Right ventricle myocardium superior (tissue), 1 donor: Measurements from ENCODE around the gene METTL4. TPM values are rescaled to one million over a fixed set of nuclear protein-coding genes. Genes with fewer than 3 reads are reported as not detected.

Experiments used
- ATAC-seq: fragments of 200-7000 bp; cut with Tn5 transposase; one replicate; pipeline ENCODE4 v1.9.1; 2020; ENCODE audit warnings: mild to moderate bottlenecking; ENCODE audit not compliant: poor library complexity
- DNase-seq: peaks from one replicate; pipeline ENCODE4 v3.0.0-alpha.2; 2020
- intact Hi-C: fragments of 100-400 bp; cut with DNase I; formaldehyde crosslinking; loops from one replicate; pipeline ENCODE4 v1.11.2; 2022
- long read RNA-seq: library from polyadenylated mRNA; unstranded; transcript quantifications from one replicate; pipeline ENCODE4 v2.0.0, GENCODE V29; 2021
- total RNA-seq: library from RNA; stranded (reverse); fragmentation: NEBNext Ultra II Directional; extraction: Animal tissue kit (Norgen Biotek cat#: 25700); gene quantifications from one replicate; pipeline ENCODE4 v1.2.1, GENCODE V29; 2021
- donor health status: DM: no; HTN: yes; CAD: no; lungs with severe emphysema.

METTL4 gene
- 7.9 TPM for total RNA-seq
- long read RNA-seq, transcript METTL4-203 (9 exons, 2,742 nt): major isoform, 5 of 10 reads
- long read RNA-seq, partial matches to known transcripts: 2 of 10 reads
- long read RNA-seq, other reads (novel, unspliced or antisense): 3 of 10 reads

- DNase-seq (peak; percentile 90), ATAC-seq (peak; percentile 99)
- intact Hi-C loops: no loop called here
Measured at GRCh38 chr18:2571200-2572170, at the start of gene METTL4, which contains the start of gene NDC80. Gene METTL4 (minus strand): TSS chr18:2571505. CDS start chr18:2567216, 4,289 bp downstream. Gene NDC80 (plus strand): TSS chr18:2571557. CDS start chr18:2572986, 1,429 bp downstream.

GRCh38 chr18:2618009-2618408, 46.7 kb upstream of the METTL4 start:
- ATAC-seq (no peak), DNase-seq (no peak)
- intact Hi-C loops: no loop called here

- intact Hi-C loops: no loop called here
- no peak for ATAC-seq
Measured at GRCh38 chr18:2617401-2617998, 46.2 kb upstream of the METTL4 start.

GRCh38 chr18:2612996-2613395, 41.7 kb upstream of the METTL4 start:
- DNase-seq (no peak), ATAC-seq (no peak)
- intact Hi-C loops: no loop called here

More at GRCh38 chr18:2617401-2617998, 46.2 kb upstream of the METTL4 start:
- DNase-seq: no peak

GRCh38 chr18:2610549-2610948, 39.2 kb upstream of the METTL4 start:
- no peak for DNase-seq
- no peak for ATAC-seq
- intact Hi-C loops: no loop called here

- no peak for ATAC-seq
- intact Hi-C loops: no loop called here
- no peak for DNase-seq
Measured at GRCh38 chr18:2609604-2610003, 38.3 kb upstream of the METTL4 start.

DNA sequence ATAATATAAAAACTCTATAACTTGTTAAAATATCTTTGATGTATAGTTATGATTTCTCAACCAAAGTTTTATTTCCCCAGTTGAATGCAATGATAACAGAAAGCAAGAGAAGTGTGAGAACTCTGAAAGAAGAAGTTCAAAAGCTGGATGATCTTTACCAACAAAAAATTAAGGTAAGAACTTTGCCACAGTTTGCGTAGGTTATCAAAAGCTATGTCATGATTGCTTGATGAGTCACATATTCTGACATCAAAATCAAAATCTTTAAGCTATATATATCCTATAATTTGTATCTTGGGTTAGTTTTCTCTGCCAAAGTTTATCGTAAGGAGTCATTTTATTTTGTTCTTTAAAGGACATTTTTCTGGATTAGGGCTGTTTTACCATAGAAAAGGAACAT, 35.0 kb upstream of the METTL4 start:
- intact Hi-C loops: no loop called here

GRCh38 chr18:2602844-2603243, 31.5 kb upstream of the METTL4 start:
- ATAC-seq: no peak
- intact Hi-C loops: no loop called here
- no peak for DNase-seq

More for the DNA sequence above, 35.0 kb upstream of the METTL4 start:
- ATAC-seq (no peak), DNase-seq (no peak)

DNA sequence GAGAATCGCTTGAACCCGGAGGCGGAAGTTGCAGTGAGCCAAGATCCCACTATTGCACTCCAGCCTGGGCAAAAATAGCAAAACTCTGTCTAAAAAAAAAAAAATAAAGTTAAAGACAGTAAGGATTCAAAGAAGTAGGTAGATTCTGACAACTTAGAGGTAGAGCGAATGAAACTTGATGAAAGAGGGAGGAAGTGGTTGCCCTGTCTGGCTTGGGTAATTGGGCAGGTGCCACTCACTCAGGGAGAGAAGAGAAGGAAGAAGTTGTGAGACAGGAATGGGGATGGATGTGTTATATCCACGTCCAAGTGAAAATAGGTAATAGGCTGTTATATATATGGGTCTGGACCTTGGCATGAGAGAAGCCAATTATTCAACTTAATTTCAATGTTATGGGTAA, 26.3 kb upstream of the METTL4 start:
- DNase-seq: no peak
- no peak for ATAC-seq
- intact Hi-C loops: no loop called here

DNA sequence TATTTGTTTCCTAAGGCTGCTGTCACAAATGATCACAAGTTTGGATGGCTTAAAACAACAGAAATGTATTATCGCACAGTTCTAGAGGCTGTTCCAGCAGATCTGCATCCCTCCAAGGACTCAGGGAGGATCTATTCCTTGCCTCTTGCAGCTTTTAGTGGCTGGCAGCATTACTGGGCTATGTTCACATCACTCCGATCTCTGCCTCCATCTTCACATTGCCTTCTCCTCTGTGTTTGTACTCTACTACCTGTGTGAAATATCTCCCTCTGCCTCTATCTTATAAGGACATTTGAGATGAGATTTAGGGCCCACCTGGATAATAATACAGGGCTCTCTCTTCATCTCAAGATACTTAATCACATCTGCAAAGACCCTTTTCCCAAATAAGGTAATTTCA, 19.0 kb upstream of the METTL4 start:
- DNase-seq: no peak
- intact Hi-C loops: no loop called here
- no peak for ATAC-seq

DNA sequence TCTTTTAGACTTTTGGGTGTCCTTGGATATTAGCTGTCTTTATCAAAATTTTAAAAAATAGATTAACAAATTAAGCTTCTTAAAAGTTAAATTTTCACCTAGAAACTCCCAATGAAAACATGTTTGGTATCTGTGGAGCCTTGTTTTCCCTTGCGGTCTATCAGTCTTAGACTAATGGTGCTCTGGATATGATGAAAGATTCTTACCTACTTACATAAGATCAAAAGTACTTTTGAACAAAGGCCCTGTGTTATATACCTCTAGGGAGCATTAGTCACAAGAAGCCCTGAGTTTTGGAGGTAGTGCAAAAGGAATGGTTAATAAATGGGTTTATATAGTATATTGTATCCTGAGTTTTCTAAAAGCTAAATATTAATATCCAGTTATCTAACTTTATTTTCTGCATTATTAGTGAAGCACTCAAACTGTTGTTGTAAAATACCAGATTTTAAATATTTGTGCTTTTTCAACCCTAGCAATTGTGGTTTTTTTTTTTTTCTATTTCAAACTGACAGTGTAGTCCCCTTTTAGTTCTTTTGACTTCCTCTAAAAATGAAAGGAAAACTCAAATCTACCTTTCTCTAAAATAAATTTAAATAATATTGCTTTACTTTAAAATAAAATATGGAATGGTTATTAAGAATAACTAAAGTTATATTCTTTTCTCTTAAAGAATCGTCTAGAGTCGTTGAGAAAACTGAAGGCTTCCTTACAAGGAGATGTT, 18.2 kb upstream of the METTL4 start:
- no peak for ATAC-seq
- intact Hi-C loops: no loop called here

GRCh38 chr18:2588666-2589344, 17.5 kb upstream of the METTL4 start:
- no peak for DNase-seq
- ATAC-seq: no peak
- intact Hi-C loops: no loop called here

More for the DNA sequence above, 18.2 kb upstream of the METTL4 start:
- no peak for DNase-seq

DNA sequence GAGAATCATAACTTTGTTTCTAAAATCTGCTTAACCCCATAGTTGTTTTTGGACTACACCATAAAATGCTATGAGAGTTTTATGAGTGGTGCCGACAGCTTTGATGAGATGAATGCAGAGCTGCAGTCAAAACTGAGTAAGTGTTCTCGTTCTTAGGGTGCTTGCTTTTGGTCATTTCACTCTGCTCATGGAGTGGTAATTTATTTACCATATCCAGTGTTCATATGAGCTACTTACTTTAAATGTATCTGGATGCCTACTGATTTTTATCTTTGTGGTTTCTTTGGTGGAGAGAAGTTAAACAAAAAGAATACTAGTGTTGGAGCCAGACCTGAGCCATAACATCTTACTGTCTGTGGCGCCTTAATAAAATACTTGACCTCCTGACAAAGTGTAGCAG, 16.5 kb upstream of the METTL4 start:
- ATAC-seq (no peak), DNase-seq (no peak)
- intact Hi-C loops: no loop called here

GRCh38 chr18:2573408-2573807, 2.1 kb upstream of the METTL4 start:
- DNase-seq (no peak), ATAC-seq (no peak)
- intact Hi-C loops: no loop called here

- DNase-seq: no peak
- intact Hi-C loops: no loop called here
- no peak for ATAC-seq
Measured at GRCh38 chr18:2572892-2573291, 1.6 kb upstream of the METTL4 start.

- DNase-seq (no peak), ATAC-seq (no peak)
- intact Hi-C loops: no loop called here
Measured at GRCh38 chr18:2572171-2572569, 865 bp upstream of the METTL4 start.

DNA sequence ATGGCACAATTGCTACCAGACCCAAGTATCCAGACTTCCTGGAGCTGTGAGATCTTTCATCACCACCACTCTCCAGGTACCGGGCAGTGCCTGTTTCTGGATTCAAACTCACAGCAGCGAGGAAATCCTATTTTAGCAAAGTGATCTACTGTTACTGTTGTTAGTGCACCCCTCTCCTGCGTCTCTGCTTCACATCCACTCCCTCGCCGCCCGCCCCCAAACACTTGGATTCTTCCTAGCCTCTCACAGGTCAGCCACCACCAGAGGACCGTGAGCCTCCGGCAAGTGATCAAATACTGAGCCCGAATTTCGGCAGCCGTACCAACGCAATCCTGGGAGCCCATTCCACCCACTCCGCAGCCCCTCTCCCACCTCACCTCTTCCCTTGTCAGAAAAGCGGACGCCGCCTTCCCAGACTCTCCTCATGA, 519 bp downstream of the METTL4 start:
- peak; percentile 92 for ATAC-seq
- intact Hi-C loops: no loop called here
- DNase-seq: peak; percentile 84
